Activated naive CD8-positive, alpha-beta T cell (primary cell): ENCODE results near the gene AKTIP.

ENCODE experiments used
- H3K27ac Mint-ChIP-seq: one replicate; pipeline ENCODE4 v1.8.0; 2021; ENCODE audit warnings: mixed read lengths
- H3K27me3 Mint-ChIP-seq: one replicate; pipeline ENCODE4 v1.8.0; 2021; ENCODE audit warnings: mixed read lengths
- H3K36me3 Mint-ChIP-seq: one replicate; pipeline ENCODE4 v1.8.0; 2021; ENCODE audit warnings: mixed read lengths
- H3K4me1 Mint-ChIP-seq: one replicate; pipeline ENCODE4 v1.8.0; 2021; ENCODE audit warnings: low read depth, mixed read lengths
- H3K4me3 Mint-ChIP-seq: one replicate; pipeline ENCODE4 v1.8.0; 2021; ENCODE audit warnings: mild to moderate bottlenecking, mixed read lengths
- H3K9me3 Mint-ChIP-seq: one replicate; pipeline ENCODE4 v1.8.0; 2021; ENCODE audit warnings: low read depth, mixed read lengths

Gene AKTIP

DNA sequence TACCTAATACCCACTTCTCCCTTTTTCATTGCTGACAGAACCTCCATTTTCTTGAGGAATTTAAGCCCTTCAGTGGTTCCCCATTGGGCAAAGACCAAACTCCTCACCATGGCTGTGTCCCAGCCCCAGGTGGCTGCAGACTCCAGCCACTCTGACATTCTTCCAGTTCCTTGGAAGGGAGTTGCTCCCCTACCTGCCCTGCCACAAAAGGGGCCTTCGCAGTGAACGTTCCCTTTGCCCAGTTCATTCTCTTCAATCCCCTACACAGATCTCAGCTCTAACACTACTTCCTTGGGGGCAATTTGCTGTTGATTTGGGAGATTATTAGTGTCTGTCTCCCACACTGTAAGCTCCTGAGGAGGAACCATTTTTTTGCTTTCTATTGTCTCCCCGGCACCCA is 3.2 kb upstream of the AKTIP start:
- Mint-ChIP-seq H3K36me3 (no peaks in the 10 kb centered on the region), H3K27me3 (no peaks in the 10 kb centered on the region), H3K9me3 (no peaks in the 10 kb centered on the region), H3K27ac (no peak overlapping the region), H3K4me3 (no peak overlapping the region), H3K4me1 (peaks cover 37% of the 10 kb centered on the region)

DNA sequence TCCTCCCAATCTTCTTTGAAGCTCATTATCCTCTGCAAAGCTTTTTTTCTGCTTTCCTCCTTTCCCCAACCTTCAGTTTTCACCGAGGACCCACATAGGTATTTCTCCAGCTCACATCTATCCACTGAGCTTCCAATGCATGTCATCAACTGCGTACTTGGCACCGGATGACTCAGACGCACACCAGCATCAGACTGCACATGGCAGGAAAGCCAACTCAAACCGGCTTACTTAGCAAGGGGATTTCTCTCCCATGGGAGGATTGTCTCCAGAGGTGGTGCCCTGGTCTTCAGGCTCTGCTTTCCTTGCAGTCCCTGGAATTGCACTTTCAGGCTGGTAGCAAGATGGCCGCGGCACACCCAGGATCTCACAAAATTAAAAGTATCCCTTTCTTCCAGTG is 1.7 kb upstream of the AKTIP start:
- Mint-ChIP-seq H3K9me3 (no peaks in the 10 kb centered on the region), H3K4me3 (peak overlapping the region; percentile 93), H3K36me3 (peaks cover 4% of the 10 kb centered on the region), H3K27me3 (no peaks in the 10 kb centered on the region), H3K27ac (peak overlapping the region; percentile 77), H3K4me1 (peaks cover 41% of the 10 kb centered on the region)

DNA sequence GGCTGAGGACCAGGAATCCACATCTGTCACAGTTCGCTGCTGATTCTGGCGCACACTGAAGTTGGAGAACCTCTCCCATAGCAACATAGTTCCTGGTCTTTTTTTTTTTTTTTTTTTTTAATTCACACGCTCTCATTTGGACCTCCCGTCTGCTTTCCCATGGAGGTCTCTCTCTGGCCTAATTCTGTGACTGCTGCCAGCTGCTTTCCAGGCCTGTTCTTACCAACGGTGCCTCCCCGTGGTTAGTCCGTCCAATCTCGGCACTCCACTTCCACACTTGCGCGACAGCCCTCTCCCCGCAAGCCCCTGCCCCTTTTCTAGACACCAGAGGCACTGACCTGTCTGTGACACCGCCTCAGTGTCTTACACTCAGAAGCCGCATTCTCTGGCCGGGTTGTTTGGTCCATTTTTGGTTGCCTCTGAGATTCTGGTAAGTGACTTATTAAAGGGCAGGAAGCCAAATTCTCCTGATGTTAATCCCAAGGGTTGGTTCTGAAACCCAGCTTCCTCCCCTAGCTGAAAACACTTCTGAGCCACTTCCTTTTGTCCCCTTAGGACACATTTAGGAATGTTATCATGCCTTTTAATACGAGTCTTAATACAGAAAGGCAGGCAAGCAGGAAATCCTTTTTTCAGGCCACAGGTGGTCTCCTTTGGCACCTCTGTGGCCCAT is 1.1 kb upstream of the AKTIP start:
- Mint-ChIP-seq H3K36me3 (peaks cover 5% of the 10 kb centered on the region), H3K4me1 (peaks cover 42% of the 10 kb centered on the region), H3K9me3 (no peaks in the 10 kb centered on the region), H3K27me3 (no peaks in the 10 kb centered on the region), H3K4me3 (peak overlapping the region; percentile 93), H3K27ac (peak overlapping the region; percentile 77)

DNA sequence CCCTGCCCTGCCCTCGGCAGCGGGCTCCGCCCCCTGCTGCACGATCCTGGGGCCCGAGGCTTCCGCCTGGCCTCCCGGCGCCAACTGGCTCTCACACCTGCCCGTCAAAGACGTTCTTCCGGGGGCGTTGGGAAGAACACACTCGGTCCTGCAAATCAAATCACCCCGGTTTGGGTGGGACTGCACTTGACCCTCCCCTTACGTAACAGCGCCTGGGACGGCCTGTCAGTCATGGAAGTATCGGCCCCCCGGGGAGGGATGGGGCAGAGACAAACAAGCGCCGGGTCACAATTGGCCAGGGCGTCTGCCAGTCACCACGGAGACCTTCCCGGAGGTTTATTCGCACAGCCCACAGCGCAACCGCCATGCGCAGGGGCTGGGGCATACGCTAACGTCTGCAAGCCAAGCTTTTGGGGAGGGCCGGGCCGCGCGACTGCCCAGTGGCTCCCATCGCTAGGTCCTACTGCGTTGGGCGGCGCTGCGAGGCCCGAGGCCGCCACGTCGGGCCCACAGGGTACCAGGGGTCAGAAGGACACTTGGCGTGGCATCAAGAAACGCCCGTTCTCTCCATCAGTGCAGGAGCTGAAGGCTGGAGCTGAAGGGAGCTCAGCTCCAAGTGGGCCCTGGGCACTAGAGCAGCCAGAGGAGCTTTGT is 388 bp upstream of the AKTIP start:
- no peaks in the 10 kb centered on the region for H3K27me3 Mint-ChIP-seq
- H3K4me1 Mint-ChIP-seq: peaks cover 49% of the 10 kb centered on the region
- peaks cover 7% of the 10 kb centered on the region for H3K36me3 Mint-ChIP-seq
- H3K4me3 Mint-ChIP-seq: peak overlapping the region; percentile 93
- H3K9me3 Mint-ChIP-seq: no peaks in the 10 kb centered on the region
- H3K27ac Mint-ChIP-seq: peak overlapping the region; percentile 88

DNA sequence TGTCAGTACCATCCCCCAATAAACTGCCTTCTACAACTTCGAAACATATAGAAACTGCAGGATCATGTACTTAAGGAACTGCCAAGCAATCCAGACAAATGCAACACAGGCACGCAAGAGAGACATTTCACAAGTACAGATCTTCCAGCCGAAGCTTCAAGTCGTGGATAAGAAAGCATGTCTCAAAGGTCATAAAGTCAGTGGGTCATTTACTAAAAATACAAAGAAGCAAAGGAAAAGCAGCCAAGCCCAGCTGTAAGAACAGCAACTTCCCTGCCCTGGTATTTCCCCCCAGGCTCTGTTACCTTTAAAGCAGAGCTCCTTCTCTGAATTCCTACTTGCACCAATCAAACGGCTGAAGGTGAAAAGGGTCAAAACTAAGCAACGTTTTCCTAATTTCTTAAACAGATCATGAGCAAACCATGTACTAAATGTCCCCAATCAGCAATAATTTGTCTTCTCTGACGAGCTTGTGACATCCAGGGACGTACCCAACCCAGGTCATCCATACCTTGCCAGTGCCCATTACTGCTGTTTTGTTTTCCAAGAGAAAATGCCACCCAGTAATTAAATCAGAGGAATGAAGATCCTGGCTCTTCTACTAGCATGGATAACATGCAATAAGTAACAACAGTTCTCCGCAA is 1.7 kb downstream of the AKTIP start:
- H3K9me3 Mint-ChIP-seq: no peaks in the 10 kb centered on the region
- H3K4me3 Mint-ChIP-seq: peak overlapping the region; percentile 99
- no peaks in the 10 kb centered on the region for H3K27me3 Mint-ChIP-seq
- peaks cover 58% of the 10 kb centered on the region for H3K4me1 Mint-ChIP-seq
- H3K36me3 Mint-ChIP-seq: peaks cover 7% of the 10 kb centered on the region
- peak overlapping the region; percentile 97 for H3K27ac Mint-ChIP-seq

DNA sequence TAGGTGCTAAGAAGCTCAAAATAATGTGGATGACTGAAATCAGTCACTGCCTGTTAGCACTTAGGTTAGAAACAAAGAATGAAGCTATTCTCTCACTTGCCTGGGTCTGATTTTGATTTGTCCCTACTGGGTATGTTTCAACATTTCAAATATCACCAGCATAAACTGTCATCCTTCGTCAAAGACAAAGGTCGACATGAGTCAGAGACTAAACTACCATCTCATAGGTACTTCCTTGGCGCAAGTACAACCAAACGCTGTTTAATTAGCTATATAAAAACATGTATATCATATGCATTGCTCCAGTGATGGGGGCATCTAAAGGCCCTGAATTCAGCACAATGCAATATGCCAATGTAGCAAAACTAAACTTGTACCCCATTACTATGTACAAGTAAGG is 4.0 kb downstream of the AKTIP start:
- peak overlapping the region; percentile 48 for H3K4me3 Mint-ChIP-seq
- peaks cover 65% of the 10 kb centered on the region for H3K4me1 Mint-ChIP-seq
- H3K27me3 Mint-ChIP-seq: no peaks in the 10 kb centered on the region
- no peaks in the 10 kb centered on the region for H3K9me3 Mint-ChIP-seq
- H3K27ac Mint-ChIP-seq: peak overlapping the region; percentile 89
- H3K36me3 Mint-ChIP-seq: peaks cover 15% of the 10 kb centered on the region

GRCh38 chr16:53495325-53495724 is 7.7 kb downstream of the AKTIP start:
- Mint-ChIP-seq H3K4me3 (no peak overlapping the region), H3K36me3 (peaks cover 26% of the 10 kb centered on the region), H3K9me3 (no peaks in the 10 kb centered on the region), H3K4me1 (peaks cover 66% of the 10 kb centered on the region), H3K27me3 (no peaks in the 10 kb centered on the region), H3K27ac (peak overlapping the region; percentile 79)

DNA sequence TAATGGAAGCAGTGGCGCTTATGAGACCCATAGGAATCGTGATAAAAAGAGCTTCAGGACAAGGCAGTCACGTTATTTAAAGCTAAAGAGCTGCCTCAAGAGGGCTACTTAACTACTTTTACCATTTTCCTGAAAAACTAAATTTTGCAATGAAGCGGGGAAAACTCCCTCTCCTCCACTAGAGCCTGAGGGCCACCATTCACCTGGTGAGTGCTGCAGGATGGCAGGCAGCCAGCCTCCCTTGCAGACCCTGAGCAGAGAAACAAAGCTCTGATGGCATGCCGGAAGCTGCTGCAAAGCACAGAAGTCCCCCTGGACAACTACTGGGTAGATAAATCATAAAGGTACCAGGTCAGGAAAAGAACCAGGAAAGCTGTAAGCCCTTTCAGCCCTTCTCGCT is 8.4 kb downstream of the AKTIP start:
- Mint-ChIP-seq H3K27me3 (no peaks in the 10 kb centered on the region), H3K4me3 (no peak overlapping the region), H3K27ac (peak overlapping the region; percentile 79), H3K9me3 (no peaks in the 10 kb centered on the region), H3K36me3 (peaks cover 22% of the 10 kb centered on the region), H3K4me1 (peaks cover 67% of the 10 kb centered on the region)

DNA sequence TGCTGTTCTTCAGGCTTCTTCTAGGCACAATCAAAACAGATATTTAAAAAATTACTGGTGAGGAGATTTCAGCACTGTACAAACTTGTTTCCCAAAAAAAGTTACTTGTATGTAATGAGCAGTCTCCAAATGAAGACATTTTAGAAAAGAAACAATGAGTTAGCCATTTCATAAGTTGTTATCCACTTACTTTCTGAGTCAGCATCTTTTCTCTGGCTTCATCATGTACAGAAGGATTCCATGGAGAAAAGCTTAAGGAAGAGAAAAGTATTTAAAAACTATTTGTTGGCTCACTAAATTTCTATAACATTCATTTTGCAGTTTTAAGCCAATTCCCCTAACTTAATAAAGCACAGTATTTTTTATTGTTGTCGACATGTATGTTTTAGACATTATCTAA is 10.5 kb downstream of the AKTIP start:
- no peaks in the 10 kb centered on the region for H3K27me3 Mint-ChIP-seq
- H3K27ac Mint-ChIP-seq: peak overlapping the region; percentile 85
- H3K4me1 Mint-ChIP-seq: peaks cover 67% of the 10 kb centered on the region
- H3K36me3 Mint-ChIP-seq: peaks cover 23% of the 10 kb centered on the region
- no peak overlapping the region for H3K4me3 Mint-ChIP-seq
- H3K9me3 Mint-ChIP-seq: no peaks in the 10 kb centered on the region

DNA sequence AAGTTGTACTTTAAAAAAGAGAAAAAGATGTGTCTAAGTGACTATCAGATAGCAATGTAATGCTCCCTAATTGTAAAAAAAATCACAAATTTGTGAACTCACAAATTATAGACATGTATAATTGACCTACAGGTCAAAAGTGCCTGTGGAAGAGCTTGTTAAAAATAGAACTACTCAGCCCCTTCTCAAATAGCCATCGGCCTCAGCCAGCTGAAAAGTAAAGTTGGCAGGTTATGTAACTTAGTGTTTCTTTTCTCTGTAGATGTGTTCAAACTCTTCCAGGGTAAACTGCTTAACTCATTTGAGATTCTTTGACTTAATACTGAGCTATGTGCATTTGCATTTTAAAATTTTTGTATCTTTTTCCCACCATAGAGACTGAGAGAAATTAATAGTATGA is 13.3 kb downstream of the AKTIP start:
- H3K4me3 Mint-ChIP-seq: no peak overlapping the region
- no peaks in the 10 kb centered on the region for H3K27me3 Mint-ChIP-seq
- H3K4me1 Mint-ChIP-seq: peaks cover 47% of the 10 kb centered on the region
- H3K9me3 Mint-ChIP-seq: peaks cover 4% of the 10 kb centered on the region
- peak overlapping the region; percentile 89 for H3K27ac Mint-ChIP-seq
- peaks cover 37% of the 10 kb centered on the region for H3K36me3 Mint-ChIP-seq

- no peaks in the 10 kb centered on the region for H3K27me3 Mint-ChIP-seq
- H3K36me3 Mint-ChIP-seq: peaks cover 47% of the 10 kb centered on the region
- H3K4me1 Mint-ChIP-seq: peaks cover 34% of the 10 kb centered on the region
- H3K4me3 Mint-ChIP-seq: peak overlapping the region; percentile 15
- peaks cover 17% of the 10 kb centered on the region for H3K9me3 Mint-ChIP-seq
- H3K27ac Mint-ChIP-seq: peak overlapping the region; percentile 24
These were observed 16.8 kb downstream of the AKTIP start for GRCh38 chr16:53486230-53486629.

DNA sequence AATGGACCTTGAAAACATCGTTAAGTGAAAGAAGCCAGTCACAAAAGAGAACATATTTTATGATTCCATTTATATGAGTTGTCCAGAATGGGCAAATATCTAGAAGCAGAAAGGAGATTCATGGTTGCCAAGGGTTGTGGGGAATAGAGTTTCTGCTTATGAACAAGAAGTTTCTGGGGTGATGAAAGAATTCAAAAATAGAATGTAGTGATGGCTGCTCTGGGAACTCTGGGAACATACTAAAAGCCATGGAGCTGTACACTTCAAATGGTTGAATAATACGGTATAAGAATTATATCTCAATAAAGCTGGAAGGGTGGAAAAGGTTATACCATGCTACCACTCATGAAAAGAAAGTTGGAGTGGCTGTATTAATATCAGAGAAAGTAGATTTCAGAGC is 18.5 kb downstream of the AKTIP start:
- Mint-ChIP-seq H3K27ac (no peak overlapping the region), H3K4me3 (no peak overlapping the region), H3K36me3 (peaks cover 57% of the 10 kb centered on the region)

DNA sequence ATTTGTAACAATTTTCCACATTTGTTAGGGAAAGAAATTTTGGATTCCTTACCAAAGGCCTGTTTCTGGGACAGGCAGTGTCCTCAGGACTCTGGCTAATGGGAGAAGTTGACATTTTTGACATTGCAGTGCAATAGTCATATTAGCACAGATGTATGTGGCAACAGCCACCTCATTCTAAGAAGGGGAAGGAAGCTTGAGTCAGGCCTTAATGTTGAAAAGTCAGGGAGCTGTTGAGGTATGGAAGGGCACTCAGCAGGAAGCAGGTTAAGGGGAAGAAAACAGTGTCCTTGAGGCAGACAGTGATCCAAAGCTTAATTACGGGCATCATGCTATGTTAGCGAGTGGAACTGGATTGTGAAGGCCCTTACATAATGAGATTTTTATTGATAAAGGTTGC is 20.9 kb downstream of the AKTIP start:
- Mint-ChIP-seq H3K4me1 (peaks cover 37% of the 10 kb centered on the region), H3K9me3 (peaks cover 17% of the 10 kb centered on the region), H3K4me3 (no peak overlapping the region), H3K27ac (peak overlapping the region; percentile 90), H3K36me3 (peaks cover 58% of the 10 kb centered on the region), H3K27me3 (no peaks in the 10 kb centered on the region)

More for the DNA sequence above, 18.5 kb downstream of the AKTIP start:
- Mint-ChIP-seq H3K9me3 (peaks cover 17% of the 10 kb centered on the region), H3K4me1 (peaks cover 33% of the 10 kb centered on the region), H3K27me3 (no peaks in the 10 kb centered on the region)

DNA sequence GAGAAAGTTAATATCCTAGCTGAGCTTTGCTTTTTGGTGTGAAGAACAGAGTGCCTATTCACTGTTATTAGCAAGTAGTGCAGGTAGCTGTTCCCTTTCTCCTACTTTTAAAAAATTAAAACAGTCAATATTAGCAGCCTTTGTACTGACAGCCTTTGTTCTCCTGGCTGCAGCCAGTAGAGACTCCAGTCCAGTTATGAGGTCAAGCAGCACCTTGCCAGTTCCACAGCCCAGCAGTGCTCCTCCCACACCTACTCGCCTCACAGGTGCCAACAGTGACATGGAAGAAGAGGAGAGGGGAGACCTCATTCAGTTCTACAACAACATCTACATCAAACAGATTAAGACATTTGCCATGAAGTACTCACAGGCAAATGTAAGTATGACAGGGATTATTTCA is 22.6 kb downstream of the AKTIP start:
- peaks cover 13% of the 10 kb centered on the region for H3K9me3 Mint-ChIP-seq
- H3K27me3 Mint-ChIP-seq: no peaks in the 10 kb centered on the region
- peaks cover 55% of the 10 kb centered on the region for H3K36me3 Mint-ChIP-seq
- H3K4me1 Mint-ChIP-seq: peaks cover 53% of the 10 kb centered on the region
- H3K4me3 Mint-ChIP-seq: no peak overlapping the region
- H3K27ac Mint-ChIP-seq: peak overlapping the region; percentile 72

- H3K27ac Mint-ChIP-seq: peak overlapping the region; percentile 75
- peaks cover 4% of the 10 kb centered on the region for H3K9me3 Mint-ChIP-seq
- H3K4me3 Mint-ChIP-seq: no peak overlapping the region
- peaks cover 51% of the 10 kb centered on the region for H3K36me3 Mint-ChIP-seq
- no peaks in the 10 kb centered on the region for H3K27me3 Mint-ChIP-seq
- peaks cover 61% of the 10 kb centered on the region for H3K4me1 Mint-ChIP-seq
These were observed 24.0 kb downstream of the AKTIP start for GRCh38 chr16:53478965-53479364.
